Neural cell (in vitro differentiated cells): ENCODE results near the gene SCYGR2. TPM values are rescaled to one million over a fixed set of nuclear protein-coding genes. Genes with fewer than 3 reads are reported as not detected.

Source experiments
- H2AFZ ChIP-seq: fragments of 200-600, 300-800 bp; sonication (generic), shearing (Covaris generic); 2 replicates; pipeline ENCODE4 v1.6.0; 2014; ENCODE audit warnings: low read depth, mild to moderate bottlenecking, antibody characterized with exemption, low read length, moderate library complexity
- H3F3A ChIP-seq: fragments of 200-600 bp; shearing (Covaris generic); 2 replicates; pipeline ENCODE4 v1.6.1; 2016; ENCODE audit warnings: mild to moderate bottlenecking, moderate library complexity, mixed read lengths, antibody characterized with exemption, low read length; ENCODE audit not compliant: insufficient read depth, poor library complexity, severe bottlenecking
- H3K27ac ChIP-seq: fragments of 200-600, 300-800 bp; sonication (generic), shearing (Covaris generic); 2 replicates; pipeline ENCODE4 v1.5.1; 2014; ENCODE audit warnings: mild to moderate bottlenecking, low read length, moderate library complexity
- H3K27me3 ChIP-seq: fragments of 300-800, 200-600 bp; sonication (generic), shearing (Covaris generic); 2 replicates; pipeline ENCODE4 v1.6.0; 2014; ENCODE audit warnings: mild to moderate bottlenecking, low read depth, low read length, moderate library complexity; ENCODE audit not compliant: insufficient read depth
- H3K36me3 ChIP-seq: fragments of 300-800, 200-600 bp; sonication (generic), shearing (Covaris generic); 2 replicates; pipeline ENCODE4 v1.5.1; 2014; ENCODE audit warnings: mild to moderate bottlenecking, antibody characterized with exemption, low read length, moderate library complexity; ENCODE audit not compliant: insufficient read depth
- H3K4me2 ChIP-seq: fragments of 300-800, 200-600 bp; sonication (generic), shearing (Covaris generic); 2 replicates; pipeline ENCODE4 v1.6.0; 2014; ENCODE audit warnings: mild to moderate bottlenecking, low read length
- H3K4me3 ChIP-seq: fragments of 300-800, 200-600 bp; sonication (generic), shearing (Covaris generic); 2 replicates; pipeline ENCODE4 v1.5.1; 2014; ENCODE audit warnings: mild to moderate bottlenecking, low read length, moderate library complexity
- H3K79me2 ChIP-seq: fragments of 200-600 bp; shearing (Covaris generic); replicated peaks from 2 replicates; pipeline ENCODE4 v1.6.0; 2014; ENCODE audit warnings: mild to moderate bottlenecking, low read length, moderate library complexity; ENCODE audit not compliant: insufficient read depth
- H3K9ac ChIP-seq: fragments of 300-800, 200-600 bp; sonication (generic), shearing (Covaris generic); 2 replicates; pipeline ENCODE4 v1.6.1; 2016; ENCODE audit warnings: mild to moderate bottlenecking, low read length, mixed read lengths
- H3K9me2 ChIP-seq: fragments of 200-600 bp; shearing (Covaris generic); 2 replicates; pipeline ENCODE4 v1.6.1; 2016; ENCODE audit warnings: mild to moderate bottlenecking, low read length, mixed read lengths; ENCODE audit not compliant: insufficient read depth
- H3K9me3 ChIP-seq: fragments of 200-600, 300-800 bp; sonication (generic), shearing (Covaris generic); 2 replicates; pipeline ENCODE4 v1.6.1; 2016; ENCODE audit warnings: mild to moderate bottlenecking, mixed run types, low read length, moderate library complexity, mixed read lengths
- H4K20me1 ChIP-seq: fragments of 200-600 bp; shearing (Covaris generic); 2 replicates; pipeline ENCODE4 v1.6.1; 2016; ENCODE audit warnings: mild to moderate bottlenecking, mixed run types; ENCODE audit not compliant: insufficient read depth
- EP300 ChIP-seq: fragments of 450-650 bp; conservative IDR thresholded peaks from 2 replicates; pipeline ENCODE4 v1.6.1; 2014; ENCODE audit warnings: antibody characterized with exemption, mild to moderate bottlenecking, moderate library complexity; ENCODE audit not compliant: poor library complexity, severe bottlenecking
- EZH2 ChIP-seq: fragments of 200-600, 300-800 bp; shearing (Covaris generic), sonication (generic); IDR thresholded peaks from 2 replicates; pipeline ENCODE4 v1.6.1; 2014; ENCODE audit warnings: antibody characterized with exemption, low read length, borderline replicate concordance, mild to moderate bottlenecking; ENCODE audit not compliant: insufficient read depth, poor library complexity, severe bottlenecking
- MXI1 ChIP-seq: fragments of 450-650 bp; conservative IDR thresholded peaks from 2 replicates; pipeline ENCODE4 v1.6.1; 2014; ENCODE audit warnings: antibody characterized with exemption, mild to moderate bottlenecking; ENCODE audit not compliant: poor library complexity, severe bottlenecking
- POLR2AphosphoS5 ChIP-seq: IDR thresholded peaks from 2 replicates; pipeline ENCODE4 v1.6.1; 2012
- RAD21 ChIP-seq: fragments of 450-650 bp; conservative IDR thresholded peaks from 2 replicates; pipeline ENCODE4 v1.6.1; 2014; ENCODE audit warnings: antibody characterized with exemption, mild to moderate bottlenecking, moderate library complexity
- SMC3 ChIP-seq: fragments of 450-650 bp; conservative IDR thresholded peaks from 2 replicates; pipeline ENCODE4 v1.6.1; 2014; ENCODE audit warnings: antibody characterized with exemption, mild to moderate bottlenecking, moderate library complexity; ENCODE audit not compliant: poor library complexity
- TAF1 ChIP-seq: IDR thresholded peaks from 2 replicates; pipeline ENCODE4 v1.6.1; 2012; ENCODE audit warnings: low read depth
- polyA plus RNA-seq: library from polyadenylated mRNA; depleted of rRNA; stranded (reverse); fragments of >200 nt; gene quantifications from 2 replicates; pipeline ENCODE4 v1.2.3, GENCODE V29; 2014
- TF ChIP-seq, protein P1 (sequence below): IDR thresholded peaks from 2 replicates; pipeline ENCODE4 v1.6.1; 2012; ENCODE audit warnings: borderline replicate concordance
- TF ChIP-seq, protein P2 (sequence below): fragments of 450-650 bp; IDR thresholded peaks from 2 replicates; pipeline ENCODE4 v1.5.1; 2014; ENCODE audit warnings: antibody characterized with exemption, mild to moderate bottlenecking, moderate library complexity; ENCODE audit not compliant: poor library complexity, severe bottlenecking

Gene SCYGR2
- polyA plus RNA-seq, 1 donor from 2014 or later = not detected

DNA sequence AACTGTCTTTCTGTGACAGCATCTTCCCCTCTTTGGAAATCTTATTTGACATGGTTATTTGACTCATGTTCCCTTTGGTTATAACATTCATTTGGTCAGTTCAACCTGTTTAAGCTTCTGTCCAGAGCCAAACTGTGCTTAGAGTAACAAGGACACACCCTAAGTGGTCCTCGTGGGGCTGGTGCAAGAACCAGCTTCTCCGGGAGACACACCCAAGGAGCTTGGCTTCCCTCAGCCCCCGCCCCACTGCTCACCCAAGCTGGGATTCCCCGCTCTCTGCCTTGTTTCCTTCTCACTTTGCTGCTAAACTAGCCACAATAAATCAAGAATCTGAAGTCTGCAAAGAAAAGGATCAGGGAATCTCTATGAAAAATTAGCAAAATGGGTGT lies 14.6 kb downstream of the SCYGR2 start:
- Histone ChIP-seq H3K79me2 (no peaks in the 10 kb centered on the region), H3K36me3 (no peaks in the 10 kb centered on the region), H3K4me2 (no peak overlapping the region), H3K4me3 (no peak overlapping the region), H3K27me3 (no peaks in the 10 kb centered on the region), H3K9me3 (no peaks in the 10 kb centered on the region), H4K20me1 (no peaks in the 10 kb centered on the region), H3K9ac (no peak overlapping the region), H3K9me2 (no peaks in the 10 kb centered on the region), H3K27ac (no peak overlapping the region), H2AFZ (no peak overlapping the region), H3F3A (no peaks in the 10 kb centered on the region)
- no peak for TF ChIP-seq RAD21
- TF ChIP-seq, protein P1, sequence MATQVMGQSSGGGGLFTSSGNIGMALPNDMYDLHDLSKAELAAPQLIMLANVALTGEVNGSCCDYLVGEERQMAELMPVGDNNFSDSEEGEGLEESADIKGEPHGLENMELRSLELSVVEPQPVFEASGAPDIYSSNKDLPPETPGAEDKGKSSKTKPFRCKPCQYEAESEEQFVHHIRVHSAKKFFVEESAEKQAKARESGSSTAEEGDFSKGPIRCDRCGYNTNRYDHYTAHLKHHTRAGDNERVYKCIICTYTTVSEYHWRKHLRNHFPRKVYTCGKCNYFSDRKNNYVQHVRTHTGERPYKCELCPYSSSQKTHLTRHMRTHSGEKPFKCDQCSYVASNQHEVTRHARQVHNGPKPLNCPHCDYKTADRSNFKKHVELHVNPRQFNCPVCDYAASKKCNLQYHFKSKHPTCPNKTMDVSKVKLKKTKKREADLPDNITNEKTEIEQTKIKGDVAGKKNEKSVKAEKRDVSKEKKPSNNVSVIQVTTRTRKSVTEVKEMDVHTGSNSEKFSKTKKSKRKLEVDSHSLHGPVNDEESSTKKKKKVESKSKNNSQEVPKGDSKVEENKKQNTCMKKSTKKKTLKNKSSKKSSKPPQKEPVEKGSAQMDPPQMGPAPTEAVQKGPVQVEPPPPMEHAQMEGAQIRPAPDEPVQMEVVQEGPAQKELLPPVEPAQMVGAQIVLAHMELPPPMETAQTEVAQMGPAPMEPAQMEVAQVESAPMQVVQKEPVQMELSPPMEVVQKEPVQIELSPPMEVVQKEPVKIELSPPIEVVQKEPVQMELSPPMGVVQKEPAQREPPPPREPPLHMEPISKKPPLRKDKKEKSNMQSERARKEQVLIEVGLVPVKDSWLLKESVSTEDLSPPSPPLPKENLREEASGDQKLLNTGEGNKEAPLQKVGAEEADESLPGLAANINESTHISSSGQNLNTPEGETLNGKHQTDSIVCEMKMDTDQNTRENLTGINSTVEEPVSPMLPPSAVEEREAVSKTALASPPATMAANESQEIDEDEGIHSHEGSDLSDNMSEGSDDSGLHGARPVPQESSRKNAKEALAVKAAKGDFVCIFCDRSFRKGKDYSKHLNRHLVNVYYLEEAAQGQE = no peak
- TF ChIP-seq SMC3 = no peak
- no peak for TF ChIP-seq TAF1

DNA sequence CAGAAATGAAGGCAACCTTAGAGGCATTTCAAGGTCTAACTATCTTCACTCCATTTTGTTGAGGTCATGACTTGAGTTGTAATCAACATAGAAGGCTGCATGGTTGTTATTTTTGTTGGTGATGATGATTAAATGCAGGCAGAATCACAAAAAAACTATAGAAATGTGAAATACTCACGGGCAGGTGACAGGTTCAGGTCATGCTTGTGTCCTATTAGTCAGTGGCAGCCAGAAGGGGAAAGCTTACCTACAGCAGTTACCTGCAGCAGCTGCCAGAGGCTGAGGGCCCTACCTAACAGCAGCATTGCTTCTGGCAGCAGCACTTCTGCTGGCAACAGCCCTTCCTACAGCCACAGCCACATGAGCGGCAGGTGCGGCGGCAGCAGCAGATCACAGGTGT lies 15.6 kb downstream of the SCYGR2 start:
- H2AFZ ChIP-seq = no peak overlapping the region
- no peaks in the 10 kb centered on the region for H3F3A ChIP-seq
- no peak overlapping the region for H3K4me3 ChIP-seq
- H3K36me3 ChIP-seq = no peaks in the 10 kb centered on the region
- H3K4me2 ChIP-seq = no peak overlapping the region
- H3K27me3 ChIP-seq = no peaks in the 10 kb centered on the region
- H3K9ac ChIP-seq = no peak overlapping the region
- no peaks in the 10 kb centered on the region for H4K20me1 ChIP-seq
- TF ChIP-seq EZH2 (no peak), EP300 (no peak), MXI1 (no peak), POLR2AphosphoS5 (no peak), SMC3 (no peak)
- TF ChIP-seq, protein P2, sequence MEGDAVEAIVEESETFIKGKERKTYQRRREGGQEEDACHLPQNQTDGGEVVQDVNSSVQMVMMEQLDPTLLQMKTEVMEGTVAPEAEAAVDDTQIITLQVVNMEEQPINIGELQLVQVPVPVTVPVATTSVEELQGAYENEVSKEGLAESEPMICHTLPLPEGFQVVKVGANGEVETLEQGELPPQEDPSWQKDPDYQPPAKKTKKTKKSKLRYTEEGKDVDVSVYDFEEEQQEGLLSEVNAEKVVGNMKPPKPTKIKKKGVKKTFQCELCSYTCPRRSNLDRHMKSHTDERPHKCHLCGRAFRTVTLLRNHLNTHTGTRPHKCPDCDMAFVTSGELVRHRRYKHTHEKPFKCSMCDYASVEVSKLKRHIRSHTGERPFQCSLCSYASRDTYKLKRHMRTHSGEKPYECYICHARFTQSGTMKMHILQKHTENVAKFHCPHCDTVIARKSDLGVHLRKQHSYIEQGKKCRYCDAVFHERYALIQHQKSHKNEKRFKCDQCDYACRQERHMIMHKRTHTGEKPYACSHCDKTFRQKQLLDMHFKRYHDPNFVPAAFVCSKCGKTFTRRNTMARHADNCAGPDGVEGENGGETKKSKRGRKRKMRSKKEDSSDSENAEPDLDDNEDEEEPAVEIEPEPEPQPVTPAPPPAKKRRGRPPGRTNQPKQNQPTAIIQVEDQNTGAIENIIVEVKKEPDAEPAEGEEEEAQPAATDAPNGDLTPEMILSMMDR = no peak
- H3K79me2 ChIP-seq = no peaks in the 10 kb centered on the region
- no peaks in the 10 kb centered on the region for H3K9me2 ChIP-seq
- no peak overlapping the region for H3K27ac ChIP-seq
- H3K9me3 ChIP-seq = no peaks in the 10 kb centered on the region

DNA sequence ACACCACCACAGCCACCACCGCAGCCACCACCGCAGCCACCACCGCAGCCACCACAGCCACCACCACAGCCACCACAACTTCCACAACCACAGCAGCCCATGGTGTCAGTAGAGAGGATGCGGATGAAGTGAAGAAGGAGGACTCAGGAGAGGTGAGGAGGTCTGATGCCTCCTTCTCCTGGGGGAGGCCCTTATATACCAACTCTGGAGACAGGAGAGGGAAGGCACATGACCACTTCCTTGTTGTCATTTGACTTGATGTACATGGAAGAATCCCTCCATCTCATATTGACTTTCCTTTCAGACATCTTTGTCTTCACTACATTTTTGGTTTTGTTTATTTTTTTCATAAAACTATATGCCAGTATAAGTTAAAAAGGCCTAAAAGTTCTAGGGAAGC lies 16.0 kb downstream of the SCYGR2 start, which contains the start of gene SCYGR3:
TSS of gene SCYGR3 (minus strand) at position 101 of the 400 bp plus-strand sequence. CDS start at position 101, 0 bp downstream.
- Histone ChIP-seq H3K4me2 (no peak within 1 kb of the TSS), H4K20me1 (no peaks in the 10 kb centered on the region), H3K27ac (no peak within 1 kb of the TSS), H3K4me3 (no peak within 1 kb of the TSS), H3K36me3 (no peaks in the 10 kb centered on the region), H3F3A (no peaks in the 10 kb centered on the region), H3K27me3 (no peaks in the 10 kb centered on the region), H2AFZ (no peak within 1 kb of the TSS), H3K9ac (no peak within 1 kb of the TSS), H3K79me2 (no peaks in the 10 kb centered on the region), H3K9me2 (no peaks in the 10 kb centered on the region), H3K9me3 (no peaks in the 10 kb centered on the region)
- TF ChIP-seq SMC3 (no peak), TAF1 (no peak), EZH2 (no peak)
- TF ChIP-seq, protein P2 = no peak
